ENCODE measurements around the gene EFNA2.
"Not testable (repeated sequence)": the region's sequence is repeated elsewhere in the genome, so short reads cannot be mapped to it uniquely, and the experiment has no call there.

The EFNA2 gene

GRCh38 chr19:1300744-1301490 lies 15.2 kb downstream of the EFNA2 start:
- no peak for DNase-seq

GRCh38 chr19:1302533-1303239 lies 17.0 kb downstream of the EFNA2 start:
- DNase-seq: no peak

- DNase-seq: no peak
These were observed 18.7 kb downstream of the EFNA2 start for GRCh38 chr19:1304197-1304924.

- DNase-seq: not testable (repeated sequence)
These were observed 19.7 kb downstream of the EFNA2 start for GRCh38 chr19:1305354-1305753.

- no peak for DNase-seq
These were observed 21.6 kb downstream of the EFNA2 start for GRCh38 chr19:1307320-1307719.

- no peak for DNase-seq
These were observed 22.2 kb downstream of the EFNA2 start for GRCh38 chr19:1307755-1308303.

- no peak for DNase-seq
These were observed 23.0 kb downstream of the EFNA2 start for GRCh38 chr19:1308718-1309117.

- no peak for DNase-seq
These were observed 24.5 kb downstream of the EFNA2 start for GRCh38 chr19:1309977-1310852.

- no peak for DNase-seq
These were observed 25.1 kb downstream of the EFNA2 start for GRCh38 chr19:1310853-1311180.

- no peak for DNase-seq
These were observed 25.9 kb downstream of the EFNA2 start for GRCh38 chr19:1311543-1312091.

- DNase-seq: no peak
These were observed 27.4 kb downstream of the EFNA2 start for GRCh38 chr19:1312767-1313694.

- no peak for DNase-seq
These were observed 28.3 kb downstream of the EFNA2 start for GRCh38 chr19:1313695-1314613.

GRCh38 chr19:1315470-1316166 lies 29.9 kb downstream of the EFNA2 start:
- DNase-seq: peak; percentile 42

- no peak for DNase-seq
These were observed 30.8 kb downstream of the EFNA2 start for GRCh38 chr19:1316466-1316865.

- no peak for DNase-seq
These were observed 31.8 kb downstream of the EFNA2 start for GRCh38 chr19:1317274-1318003.

GRCh38 chr19:1318678-1319471 lies 33.2 kb downstream of the EFNA2 start:
- DNase-seq: no peak

- not testable (repeated sequence) for DNase-seq
These were observed 34.6 kb downstream of the EFNA2 start for GRCh38 chr19:1320282-1320650.

- DNase-seq: no peak
These were observed 35.9 kb downstream of the EFNA2 start for GRCh38 chr19:1321539-1321938.
